Colonic mucosa (tissue), 4 donors: Measurements from ENCODE around the gene C12orf75. TPM values are rescaled to one million over a fixed set of nuclear protein-coding genes. Genes with fewer than 3 reads are reported as not detected.

Source experiments
- DNase-seq: peaks from one replicate; pipeline ENCODE4 v3.0.0-alpha.2; 2020
- H3K27ac ChIP-seq: fragments of 200-600 bp; one replicate; pipeline ENCODE4 v1.8.0; 2021
- H3K27me3 ChIP-seq: fragments of 200-600 bp; one replicate; pipeline ENCODE4 v1.8.0; 2021
- H3K36me3 ChIP-seq: fragments of 200-600 bp; one replicate; pipeline ENCODE4 v1.8.0; 2021
- H3K4me1 ChIP-seq: fragments of 200-600 bp; one replicate; pipeline ENCODE4 v1.8.0; 2021; ENCODE audit warnings: mild to moderate bottlenecking
- H3K4me3 ChIP-seq: fragments of 200-600 bp; one replicate; pipeline ENCODE4 v1.8.0; 2021
- H3K9ac ChIP-seq, 2 donors: one replicate each; pipeline ENCODE4 v1.7.0; 2013; ENCODE audit warnings: control low read depth in 2 of 2, low read depth in 2 of 2, low read length in 2 of 2
- H3K9me3 ChIP-seq: fragments of 200-600 bp; one replicate; pipeline ENCODE4 v1.8.0; 2021
- intact Hi-C: fragments of 100-400 bp; cut with DNase I; formaldehyde crosslinking; loops from one replicate; pipeline ENCODE4 v1.14.1; 2022
- total RNA-seq, 2 donors: library from RNA; stranded (reverse); fragmentation: NEBNext Ultra II Directional in 1 of 2; extraction: Animal tissue kit (Norgen Biotek cat#: 25700) in 1 of 2; gene quantifications; one replicate each; pipeline ENCODE4 v1.2.1, GENCODE V29; 2021
- TF ChIP-seq, protein P1 (sequence below): fragments of 200-600 bp; IDR thresholded peaks from one replicate; pipeline ENCODE4 v1.8.0; 2022; ENCODE audit warnings: antibody characterized with exemption, mild to moderate bottlenecking
- donor health status: healthy.
- donor health status: DM: no; HTN: no; CAD: no.
- donor health status: DM: no; HTN: no; CAD: no.

C12orf75 gene
- total RNA-seq, 2 donors from 2014 or later, result 77.9 to 109 TPM

DNA sequence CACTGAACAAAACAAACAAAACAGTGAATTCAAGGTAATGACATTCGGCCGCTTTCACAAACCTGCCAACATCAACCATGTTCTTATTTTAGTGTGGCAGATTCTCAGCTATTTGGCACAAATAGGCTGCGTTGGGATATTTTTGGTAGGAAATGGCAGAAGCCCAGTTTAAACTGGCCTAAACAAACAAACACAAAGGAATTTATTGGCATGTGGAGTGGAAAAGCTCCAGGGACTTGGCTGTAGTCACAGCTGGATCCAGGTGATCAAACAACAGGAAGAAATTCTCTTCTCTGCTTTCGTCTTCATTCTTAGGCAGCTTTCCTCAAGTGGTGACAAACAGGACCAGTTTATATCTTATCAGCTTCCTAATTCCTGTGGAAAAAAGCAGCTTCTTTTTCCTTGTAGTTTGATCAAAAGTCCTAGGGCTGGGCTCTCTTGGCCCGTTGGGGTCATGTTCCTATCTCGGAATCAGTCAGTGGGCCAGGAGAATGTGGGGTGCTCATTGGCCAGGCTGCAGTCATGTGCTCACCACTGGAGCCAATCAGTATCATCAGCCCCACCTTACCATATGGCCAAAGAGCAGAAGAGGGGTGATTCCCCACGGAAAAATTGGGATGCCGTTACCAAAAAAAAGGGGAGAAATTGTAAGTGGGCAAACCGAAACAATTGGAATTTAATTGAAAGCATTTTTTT, 22.6 kb downstream of the C12orf75 start:
- intact Hi-C loops, result no loop called here

DNA sequence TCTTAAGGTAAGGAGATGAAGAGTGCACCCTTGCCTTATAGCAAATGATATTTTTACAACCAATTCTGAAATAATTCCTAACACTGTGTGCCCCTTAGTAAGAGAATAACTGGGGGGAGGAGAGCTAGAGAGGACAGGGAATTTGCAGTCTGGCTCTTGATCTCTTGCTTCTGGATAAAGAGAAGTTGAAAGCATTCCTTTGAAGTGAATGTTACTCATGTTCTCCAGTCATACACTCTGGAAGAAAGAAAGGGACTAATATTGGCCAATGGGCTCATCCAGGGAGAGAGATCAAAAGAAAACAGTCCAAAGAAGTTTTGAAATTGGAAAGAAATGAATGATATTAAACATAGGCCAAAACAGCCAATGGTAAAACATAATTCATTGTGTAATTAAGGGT, 25.3 kb downstream of the C12orf75 start:
- H3K9ac ChIP-seq, result no peak overlapping the region
- no peaks in the 10 kb centered on the region for H3K27me3 ChIP-seq
- no peaks in the 10 kb centered on the region for H3K4me1 ChIP-seq
- H3K27ac ChIP-seq, result no peak overlapping the region
- DNase-seq, result no peak
- no peaks in the 10 kb centered on the region for H3K9me3 ChIP-seq
- H3K36me3 ChIP-seq, result no peaks in the 10 kb centered on the region
- TF ChIP-seq, protein P1, sequence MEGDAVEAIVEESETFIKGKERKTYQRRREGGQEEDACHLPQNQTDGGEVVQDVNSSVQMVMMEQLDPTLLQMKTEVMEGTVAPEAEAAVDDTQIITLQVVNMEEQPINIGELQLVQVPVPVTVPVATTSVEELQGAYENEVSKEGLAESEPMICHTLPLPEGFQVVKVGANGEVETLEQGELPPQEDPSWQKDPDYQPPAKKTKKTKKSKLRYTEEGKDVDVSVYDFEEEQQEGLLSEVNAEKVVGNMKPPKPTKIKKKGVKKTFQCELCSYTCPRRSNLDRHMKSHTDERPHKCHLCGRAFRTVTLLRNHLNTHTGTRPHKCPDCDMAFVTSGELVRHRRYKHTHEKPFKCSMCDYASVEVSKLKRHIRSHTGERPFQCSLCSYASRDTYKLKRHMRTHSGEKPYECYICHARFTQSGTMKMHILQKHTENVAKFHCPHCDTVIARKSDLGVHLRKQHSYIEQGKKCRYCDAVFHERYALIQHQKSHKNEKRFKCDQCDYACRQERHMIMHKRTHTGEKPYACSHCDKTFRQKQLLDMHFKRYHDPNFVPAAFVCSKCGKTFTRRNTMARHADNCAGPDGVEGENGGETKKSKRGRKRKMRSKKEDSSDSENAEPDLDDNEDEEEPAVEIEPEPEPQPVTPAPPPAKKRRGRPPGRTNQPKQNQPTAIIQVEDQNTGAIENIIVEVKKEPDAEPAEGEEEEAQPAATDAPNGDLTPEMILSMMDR, result no peak
- intact Hi-C loops, result no loop called here
- H3K4me3 ChIP-seq, result no peak overlapping the region

More for the DNA sequence above, 22.6 kb downstream of the C12orf75 start:
- no peak overlapping the region for H3K4me3 ChIP-seq
- H3K36me3 ChIP-seq, result no peaks in the 10 kb centered on the region
- TF ChIP-seq, protein P1, result no peak
- no peak overlapping the region for H3K27ac ChIP-seq
- no peaks in the 10 kb centered on the region for H3K4me1 ChIP-seq
- no peak for DNase-seq
- no peaks in the 10 kb centered on the region for H3K27me3 ChIP-seq
- no peaks in the 10 kb centered on the region for H3K9me3 ChIP-seq
- no peak overlapping the region for H3K9ac ChIP-seq

DNA sequence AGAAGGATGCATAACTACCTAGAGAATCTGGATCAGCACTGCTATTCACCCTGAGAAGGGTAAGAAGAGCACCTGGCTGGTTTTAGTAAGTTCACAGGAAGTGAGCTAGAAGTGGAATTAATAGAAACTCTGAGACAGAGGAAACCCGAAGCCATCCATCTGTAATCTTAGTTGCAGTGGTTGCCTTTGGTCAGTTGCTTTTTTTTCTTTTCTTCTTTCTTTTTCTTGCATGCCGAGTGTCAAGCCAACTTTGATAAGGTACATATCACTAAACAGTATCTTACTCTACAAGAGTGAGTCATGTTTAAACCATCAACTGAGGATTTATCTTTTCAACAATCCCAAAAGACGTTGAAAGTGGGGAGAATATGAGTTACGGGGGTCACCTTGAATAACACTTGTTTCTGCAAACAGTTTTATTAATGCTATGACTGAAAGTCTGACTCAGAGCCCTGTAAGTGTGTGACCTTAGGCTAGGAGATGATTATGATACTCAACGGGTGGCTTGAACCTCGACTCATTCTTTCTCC, 26.7 kb downstream of the C12orf75 start:
- no peak for DNase-seq
- H3K36me3 ChIP-seq, result no peaks in the 10 kb centered on the region
- intact Hi-C loops, result no loop called here
- no peak overlapping the region for H3K27ac ChIP-seq
- no peak overlapping the region for H3K9ac ChIP-seq
- H3K4me3 ChIP-seq, result no peak overlapping the region
- no peaks in the 10 kb centered on the region for H3K9me3 ChIP-seq
- TF ChIP-seq, protein P1, result no peak
- no peaks in the 10 kb centered on the region for H3K4me1 ChIP-seq
- H3K27me3 ChIP-seq, result no peaks in the 10 kb centered on the region

DNA sequence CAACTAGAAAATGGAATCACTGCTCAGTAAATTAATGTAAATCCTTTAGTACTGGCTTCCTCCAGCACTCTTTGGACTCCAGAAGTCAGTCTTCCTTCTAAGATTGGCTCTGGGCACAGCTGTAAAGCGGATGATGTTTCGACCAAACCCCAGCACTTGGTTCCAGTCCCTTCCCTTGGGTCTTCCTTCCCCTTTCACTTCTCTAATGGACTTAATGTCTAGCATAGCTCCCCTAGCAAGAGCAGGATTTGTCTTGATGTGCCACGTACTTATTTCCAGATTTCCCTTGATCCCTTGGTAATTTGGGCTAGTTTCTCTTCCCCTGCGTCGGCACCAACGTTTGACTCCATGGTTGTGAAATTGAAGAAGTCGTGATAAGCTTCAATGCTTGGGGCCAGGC, 28.3 kb downstream of the C12orf75 start:
- Histone ChIP-seq H3K27ac (no peak overlapping the region), H3K4me1 (no peaks in the 10 kb centered on the region), H3K9ac (no peak overlapping the region), H3K9me3 (no peaks in the 10 kb centered on the region), H3K36me3 (no peaks in the 10 kb centered on the region), H3K4me3 (no peak overlapping the region), H3K27me3 (no peaks in the 10 kb centered on the region)
- TF ChIP-seq, protein P1, result no peak
- no peak for DNase-seq
- intact Hi-C loops, result no loop called here

DNA sequence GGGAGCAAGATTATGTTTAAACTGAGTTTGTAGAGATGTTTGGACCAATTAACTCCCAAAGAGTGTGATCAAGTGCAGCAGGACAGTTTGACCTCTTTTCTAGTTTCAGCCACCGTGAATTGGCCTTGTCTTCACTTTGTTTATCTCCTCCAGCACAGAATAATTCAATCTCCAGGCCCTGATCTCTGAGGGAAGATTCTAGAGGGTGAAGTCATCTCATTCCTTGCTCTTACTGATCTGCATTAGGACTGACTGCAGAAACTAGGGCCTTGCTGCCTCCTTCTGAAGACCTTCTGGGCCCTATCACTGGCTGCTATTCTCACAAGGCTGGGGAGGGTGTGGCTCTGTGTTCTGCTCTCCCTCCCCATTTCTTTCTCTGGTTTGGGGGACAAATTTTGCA, 29.4 kb downstream of the C12orf75 start:
- intact Hi-C loops, result no loop called here
- no peaks in the 10 kb centered on the region for H3K27me3 ChIP-seq
- no peak overlapping the region for H3K27ac ChIP-seq
- TF ChIP-seq, protein P1, result no peak
- H3K4me1 ChIP-seq, result no peaks in the 10 kb centered on the region
- no peak overlapping the region for H3K9ac ChIP-seq
- no peak overlapping the region for H3K4me3 ChIP-seq
- no peaks in the 10 kb centered on the region for H3K9me3 ChIP-seq
- H3K36me3 ChIP-seq, result no peaks in the 10 kb centered on the region
- no peak for DNase-seq
